Kidney (tissue), 14 donors: ENCODE data around the gene OR2V1. TPM values are rescaled to one million over a fixed set of nuclear protein-coding genes. Genes with fewer than 3 reads are reported as not detected.
"Not testable (repeated sequence)": the region's sequence is repeated elsewhere in the genome, so short reads cannot be mapped to it uniquely, and the experiment has no call there.

ENCODE experiments used
- DNase-seq, 5 donors: peaks; one replicate each; pipeline ENCODE4 v3.0.0-alpha.2; 2013 to 2020
- FAIRE-seq: peaks from 2 replicates; lab custom pipeline; 2012; peaks lifted over from hg19 to GRCh38; lab: Jason Lieb, UNC
- H3K27ac ChIP-seq, 2 donors: one replicate each; pipeline ENCODE4 v1.7.0; 2013; ENCODE audit warnings: low read depth in 2 of 2, low read length in 2 of 2, inconsistent platforms in 1 of 2
- H3K27me3 ChIP-seq: one replicate; pipeline ENCODE4 v1.7.1; 2013; ENCODE audit warnings: low read length, inconsistent platforms; ENCODE audit not compliant: control insufficient read depth, insufficient read depth
- H3K36me3 ChIP-seq, 3 donors: one replicate each; pipeline versions ENCODE4 v1.7.0 to v1.7.1; 2013; ENCODE audit warnings: low read length in 3 of 3, control low read depth in 1 of 3, inconsistent platforms in 1 of 3; ENCODE audit not compliant: insufficient read depth in 3 of 3, control insufficient read depth in 2 of 3
- H3K4me1 ChIP-seq, 3 donors: one replicate each; pipeline versions ENCODE4 v1.7.0 to v1.7.1; 2013; ENCODE audit warnings: low read length in 3 of 3, inconsistent platforms in 1 of 3, low read depth in 1 of 3; ENCODE audit not compliant: control insufficient read depth in 2 of 3, insufficient read depth in 2 of 3
- H3K4me3 ChIP-seq, 3 donors: one replicate each; pipeline versions ENCODE4 v1.7.0 to v1.8.1; 2013; ENCODE audit warnings: low read length in 3 of 3, control low read depth in 1 of 3, inconsistent platforms in 1 of 3
- H3K9ac ChIP-seq, 3 donors: one replicate each; pipeline versions ENCODE4 v1.7.0 to v1.7.1; 2013; ENCODE audit warnings: low read length in 3 of 3, control low read depth in 1 of 3, inconsistent platforms in 1 of 3
- H3K9me3 ChIP-seq, 3 donors: one replicate each; pipeline versions ENCODE4 v1.7.0 to v1.7.1; 2013; ENCODE audit warnings: low read length in 3 of 3, control low read depth in 1 of 3, inconsistent platforms in 1 of 3; ENCODE audit not compliant: control insufficient read depth in 2 of 3, insufficient read depth in 1 of 3
- intact Hi-C: fragments of 100-400 bp; cut with DNase I; formaldehyde crosslinking; loops from one replicate; pipeline ENCODE4 v1.11.1; 2022
- polyA plus RNA-seq: library from polyadenylated mRNA; stranded (reverse); fragments of 350-450 nt; fragmentation: Illumina TruSeq; extraction: RNeasy Lipid Tissue Mini Kit (QIAGEN cat#74804); gene quantifications from one replicate; pipeline ENCODE4 v1.2.3, GENCODE V29; 2014; ENCODE audit warnings: low read depth, low replicate concordance; ENCODE audit not compliant: insufficient read depth
- total RNA-seq: library from RNA; stranded (reverse); fragmentation: NEBNext Ultra II Directional; extraction: Animal tissue kit (Norgen Biotek cat#: 25700); gene quantifications from one replicate; pipeline ENCODE4 v1.2.1, GENCODE V29; 2021
- TF ChIP-seq, protein P1 (sequence below): IDR thresholded peaks from 3 replicates; pipeline ENCODE4 v1.5.1; 2012; ENCODE audit warnings: mild to moderate bottlenecking, moderate library complexity, borderline replicate concordance; ENCODE audit not compliant: insufficient read depth; ENCODE audit errors: extremely low read depth
- donor health status: control.
- donor health status: control.
- donor health status: control.
- donor health status: control.
- donor health status: control.
- donor health status: DM: yes; HTN: yes; CAD: no.
- donor health status: Normal renal cell carcinoma (clear cell type).

OR2V1 gene
- total and polyA plus RNA-seq, 2 donors from 2014 or later, result not detected

GRCh38 chr5:181163487-181164075 lies 32.6 kb upstream of the OR2V1 start:
- no peak for DNase-seq
- Histone ChIP-seq H3K27me3 (peaks cover 14% of the 10 kb centered on the region), H3K9me3 (no peaks in the 10 kb centered on the region), H3K4me1 (peaks cover 0 to 4% (median 0%) of the 10 kb centered on the region in 3 donors), H3K27ac (no peak overlapping the region), H3K4me3 (no peak overlapping the region), H3K36me3 (no peaks in the 10 kb centered on the region), H3K9ac (no peak overlapping the region)
- TF ChIP-seq, protein P1, sequence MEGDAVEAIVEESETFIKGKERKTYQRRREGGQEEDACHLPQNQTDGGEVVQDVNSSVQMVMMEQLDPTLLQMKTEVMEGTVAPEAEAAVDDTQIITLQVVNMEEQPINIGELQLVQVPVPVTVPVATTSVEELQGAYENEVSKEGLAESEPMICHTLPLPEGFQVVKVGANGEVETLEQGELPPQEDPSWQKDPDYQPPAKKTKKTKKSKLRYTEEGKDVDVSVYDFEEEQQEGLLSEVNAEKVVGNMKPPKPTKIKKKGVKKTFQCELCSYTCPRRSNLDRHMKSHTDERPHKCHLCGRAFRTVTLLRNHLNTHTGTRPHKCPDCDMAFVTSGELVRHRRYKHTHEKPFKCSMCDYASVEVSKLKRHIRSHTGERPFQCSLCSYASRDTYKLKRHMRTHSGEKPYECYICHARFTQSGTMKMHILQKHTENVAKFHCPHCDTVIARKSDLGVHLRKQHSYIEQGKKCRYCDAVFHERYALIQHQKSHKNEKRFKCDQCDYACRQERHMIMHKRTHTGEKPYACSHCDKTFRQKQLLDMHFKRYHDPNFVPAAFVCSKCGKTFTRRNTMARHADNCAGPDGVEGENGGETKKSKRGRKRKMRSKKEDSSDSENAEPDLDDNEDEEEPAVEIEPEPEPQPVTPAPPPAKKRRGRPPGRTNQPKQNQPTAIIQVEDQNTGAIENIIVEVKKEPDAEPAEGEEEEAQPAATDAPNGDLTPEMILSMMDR, result no peak
- intact Hi-C loops, result no loop called here
- no peak for FAIRE-seq

- H3K9me3 ChIP-seq, result no peaks in the 10 kb centered on the region
- peak overlapping the region in 1 of 3 donors; percentile 17 for H3K4me3 ChIP-seq
- DNase-seq, result peak in 1 of 5 donors; percentile 48
- H3K27ac ChIP-seq, result no peak overlapping the region
- FAIRE-seq, result no peak
- intact Hi-C loops, result no loop called here
- no peaks in the 10 kb centered on the region for H3K36me3 ChIP-seq
- peaks cover 0 to 4% (median 0%) of the 10 kb centered on the region in 3 donors for H3K4me1 ChIP-seq
- TF ChIP-seq, protein P1, result no peak
- H3K9ac ChIP-seq, result no peak overlapping the region
- peaks cover 6% of the 10 kb centered on the region for H3K27me3 ChIP-seq
Measured at GRCh38 chr5:181161534-181162175, 30.7 kb upstream of the OR2V1 start.

- H3K27me3 ChIP-seq, H3K27ac ChIP-seq, FAIRE-seq, intact Hi-C loops, H3K9me3 ChIP-seq, H3K36me3 ChIP-seq, H3K9ac ChIP-seq, H3K4me1 ChIP-seq: not testable (repeated sequence)
- peak in 3 of 5 donors; percentile 42 to 78 (median 48) for DNase-seq
- peak overlapping the region in 2 of 3 donors; percentile 17 to 32 for H3K4me3 ChIP-seq
Measured at GRCh38 chr5:181160755-181161533, 30.0 kb upstream of the OR2V1 start.

DNA sequence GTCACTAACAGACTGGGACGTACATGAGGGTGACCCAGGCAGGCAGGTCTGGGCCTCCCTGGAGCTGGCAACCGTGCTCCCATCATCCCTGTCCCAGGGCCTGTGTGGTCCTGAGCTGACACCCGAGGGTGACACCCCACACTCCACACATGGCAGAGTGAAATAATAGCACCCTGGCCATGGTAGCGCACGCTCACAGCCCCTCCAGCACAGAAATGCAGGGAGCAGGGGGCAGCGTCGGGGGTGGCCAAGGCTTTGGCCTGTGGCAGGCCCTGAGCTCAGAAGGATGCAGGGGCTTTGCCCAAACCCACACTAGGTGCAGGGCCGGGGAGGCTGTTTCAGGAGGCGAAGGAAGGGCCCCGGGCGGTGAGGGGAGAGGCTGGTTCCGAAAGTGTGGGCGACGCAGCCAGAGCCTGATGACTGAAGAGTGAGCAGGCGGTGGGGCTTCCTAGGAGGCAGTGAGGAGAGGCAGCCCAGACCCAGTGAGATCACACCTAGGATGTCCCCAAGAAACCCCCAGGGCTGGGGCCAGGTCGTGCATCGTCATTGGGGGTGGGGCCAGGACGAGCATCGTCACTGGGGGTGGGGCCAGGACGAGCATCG lies 29.3 kb upstream of the OR2V1 start:
- H3K4me1 ChIP-seq, result peaks cover 0 to 4% (median 0%) of the 10 kb centered on the region in 3 donors
- H3K9ac ChIP-seq, result no peak overlapping the region
- H3K27ac ChIP-seq, result no peak overlapping the region
- H3K27me3 ChIP-seq, result peaks cover 4% of the 10 kb centered on the region
- TF ChIP-seq, protein P1, result no peak
- no peaks in the 10 kb centered on the region for H3K9me3 ChIP-seq
- intact Hi-C loops, result no loop called here
- peak in 1 of 5 donors; percentile 79 for DNase-seq
- H3K36me3 ChIP-seq, result no peaks in the 10 kb centered on the region
- H3K4me3 ChIP-seq, result no peak overlapping the region
- FAIRE-seq, result no peak
